HG02981 (cell line): ENCODE results near the gene SEMA3F.

Source experiments
- ATAC-seq: cut with Tn5 transposase; IDR thresholded peaks from one replicate; pipeline ENCODE4 v1.9.1; 2021; ENCODE audit warnings: mild to moderate bottlenecking, moderate library complexity; ENCODE audit not compliant: unreplicated experiment

The SEMA3F gene

DNA sequence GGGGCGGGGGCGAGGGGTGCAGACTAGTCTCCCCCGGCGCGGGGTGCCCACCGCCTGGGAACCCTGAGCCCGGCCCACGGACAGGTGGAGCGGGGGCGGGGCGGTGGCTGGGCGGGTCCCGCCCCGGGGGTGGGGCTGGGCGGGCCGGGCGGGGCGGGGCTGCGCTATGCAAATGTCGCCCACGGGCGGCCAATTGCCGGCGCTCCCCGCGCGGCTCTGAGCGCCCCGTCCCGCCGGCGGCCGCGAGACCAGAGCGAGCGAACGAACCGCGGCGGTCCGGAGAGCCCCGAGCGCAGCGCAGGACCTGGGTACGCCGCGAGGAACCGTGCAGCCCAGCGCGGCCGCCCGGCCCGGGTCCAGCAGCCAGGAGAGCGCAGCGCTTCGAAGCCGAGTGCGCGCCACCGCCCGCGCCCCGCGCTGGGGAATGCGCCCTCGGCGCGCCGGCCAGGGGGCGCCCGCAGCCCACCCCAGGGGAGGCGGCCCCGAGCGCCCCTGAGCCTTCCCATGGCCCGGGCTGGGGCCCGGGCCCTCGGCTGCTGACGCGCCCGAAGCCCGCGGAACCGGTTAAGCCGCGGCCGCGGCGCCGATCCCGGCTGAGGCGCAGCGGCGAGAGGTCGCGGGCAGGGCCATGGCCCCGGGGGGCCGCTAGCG is at the start of gene SEMA3F:
Gene SEMA3F, plus strand, starts transcription at position 485 of the 651 bp plus-strand sequence. CDS start 4,299 bp downstream, outside the sequence.
- peak; percentile 75 for ATAC-seq

DNA sequence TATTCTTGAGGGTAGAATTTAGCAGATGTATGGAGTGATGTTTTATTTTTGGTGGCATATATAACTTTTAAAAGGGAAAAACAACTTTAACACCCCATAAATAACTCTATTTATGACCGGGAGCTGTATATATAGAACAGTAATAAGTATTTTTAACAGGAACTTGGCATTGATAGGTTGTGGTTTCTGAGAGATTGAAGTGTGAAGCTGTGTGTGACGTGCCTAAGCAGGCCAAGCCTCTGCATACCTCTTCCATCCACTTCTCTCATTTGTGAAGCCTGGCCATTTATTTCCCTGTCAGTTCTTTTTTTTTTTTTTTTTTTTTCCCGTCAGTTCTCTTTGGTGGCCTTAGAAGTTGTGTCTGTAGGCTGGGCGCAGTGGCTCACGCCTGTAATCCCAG is 43.4 kb upstream of the SEMA3F start:
- ATAC-seq = no peak

GRCh38 chr3:50112462-50112861 is 42.7 kb upstream of the SEMA3F start:
- no peak for ATAC-seq

DNA sequence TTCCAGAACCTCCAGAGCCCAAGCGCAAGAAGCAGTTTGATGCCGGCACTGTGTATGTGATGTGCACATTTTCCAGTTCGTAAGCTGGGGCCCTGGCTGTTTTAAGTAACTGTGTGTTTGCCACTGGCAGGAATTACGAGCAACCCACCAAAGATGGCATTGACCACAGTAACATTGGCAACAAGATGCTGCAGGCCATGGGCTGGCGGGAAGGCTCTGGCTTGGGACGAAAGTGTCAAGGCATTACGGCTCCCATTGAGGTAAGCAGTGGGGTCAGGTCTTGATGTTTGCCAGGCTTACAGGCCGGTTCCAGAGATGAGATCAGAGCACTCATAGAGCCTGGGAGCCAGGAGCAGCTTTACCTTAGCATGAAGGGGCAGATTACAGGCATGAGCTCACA is 38.0 kb upstream of the SEMA3F start:
- ATAC-seq = no peak

GRCh38 chr3:50118237-50118636 is 36.9 kb upstream of the SEMA3F start:
- ATAC-seq = no peak

GRCh38 chr3:50119786-50120185 is 35.3 kb upstream of the SEMA3F start:
- no peak for ATAC-seq

- ATAC-seq = no peak
Observed at GRCh38 chr3:50120364-50121071, 34.6 kb upstream of the SEMA3F start.

DNA sequence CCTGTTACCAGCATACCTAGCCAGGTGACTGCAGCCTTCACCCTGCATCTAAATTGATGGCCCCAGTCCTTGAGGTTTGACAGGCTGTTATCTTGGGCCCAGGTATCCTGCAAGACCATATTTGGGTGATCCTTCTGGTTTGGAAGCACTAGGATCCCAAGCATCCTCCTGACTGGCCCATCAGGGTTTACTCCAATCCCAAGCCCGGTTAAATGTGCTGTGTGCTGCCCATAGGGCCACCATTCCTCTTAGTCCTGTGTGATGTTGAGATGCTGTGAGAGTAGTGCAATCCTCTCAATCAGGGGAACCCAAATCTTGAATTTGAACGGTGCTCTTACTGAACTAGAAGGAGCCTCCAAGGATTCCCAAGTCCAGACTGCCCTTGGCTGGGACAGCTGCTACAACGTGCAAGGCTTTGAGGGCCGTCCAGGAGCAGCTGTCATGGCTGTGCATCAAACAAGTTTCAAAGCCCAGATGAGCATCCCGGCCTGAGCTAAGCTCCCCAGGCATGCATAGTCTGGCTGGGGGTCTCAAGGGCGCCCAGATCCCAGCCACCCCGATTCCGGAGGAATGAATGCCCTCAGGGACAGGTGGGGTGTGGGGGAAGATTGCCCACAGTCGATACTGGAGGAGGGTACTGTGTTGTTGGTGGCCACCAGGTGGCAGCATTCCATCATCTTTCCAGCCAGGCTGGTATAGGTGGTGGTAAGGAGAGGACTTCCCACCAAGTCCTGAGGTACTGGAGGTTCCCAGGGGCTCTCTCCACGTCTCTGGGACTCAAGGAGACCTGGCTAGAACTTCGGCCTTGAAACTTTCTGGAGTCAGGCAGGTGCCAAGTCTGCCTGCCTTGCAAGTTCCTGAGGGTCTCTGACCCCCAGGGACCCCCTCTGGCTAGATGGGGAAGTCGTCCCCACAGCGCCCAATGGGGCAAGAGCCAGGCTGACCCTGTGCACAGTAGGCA is 33.8 kb upstream of the SEMA3F start:
- peak; percentile 56 for ATAC-seq

DNA sequence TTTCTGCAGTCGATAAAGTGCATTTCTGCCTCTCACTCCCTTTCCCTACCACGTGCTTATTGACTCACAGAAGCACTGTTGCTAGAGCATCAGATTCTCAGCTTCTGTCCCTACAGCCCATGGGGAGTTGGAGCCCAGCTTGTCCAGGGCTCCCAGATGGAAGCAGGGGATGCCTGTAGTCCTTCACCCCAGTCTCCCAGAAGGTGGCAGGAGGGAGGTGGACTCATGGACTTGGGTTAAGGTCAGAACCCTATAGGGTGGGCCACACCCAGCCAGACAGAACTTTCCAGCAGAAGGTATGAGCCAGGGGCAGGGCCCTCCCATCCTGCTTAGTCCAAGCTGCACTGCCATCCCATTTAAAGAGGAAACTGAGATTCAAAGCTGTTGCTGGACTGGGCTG is 33.1 kb upstream of the SEMA3F start:
- no peak for ATAC-seq

DNA sequence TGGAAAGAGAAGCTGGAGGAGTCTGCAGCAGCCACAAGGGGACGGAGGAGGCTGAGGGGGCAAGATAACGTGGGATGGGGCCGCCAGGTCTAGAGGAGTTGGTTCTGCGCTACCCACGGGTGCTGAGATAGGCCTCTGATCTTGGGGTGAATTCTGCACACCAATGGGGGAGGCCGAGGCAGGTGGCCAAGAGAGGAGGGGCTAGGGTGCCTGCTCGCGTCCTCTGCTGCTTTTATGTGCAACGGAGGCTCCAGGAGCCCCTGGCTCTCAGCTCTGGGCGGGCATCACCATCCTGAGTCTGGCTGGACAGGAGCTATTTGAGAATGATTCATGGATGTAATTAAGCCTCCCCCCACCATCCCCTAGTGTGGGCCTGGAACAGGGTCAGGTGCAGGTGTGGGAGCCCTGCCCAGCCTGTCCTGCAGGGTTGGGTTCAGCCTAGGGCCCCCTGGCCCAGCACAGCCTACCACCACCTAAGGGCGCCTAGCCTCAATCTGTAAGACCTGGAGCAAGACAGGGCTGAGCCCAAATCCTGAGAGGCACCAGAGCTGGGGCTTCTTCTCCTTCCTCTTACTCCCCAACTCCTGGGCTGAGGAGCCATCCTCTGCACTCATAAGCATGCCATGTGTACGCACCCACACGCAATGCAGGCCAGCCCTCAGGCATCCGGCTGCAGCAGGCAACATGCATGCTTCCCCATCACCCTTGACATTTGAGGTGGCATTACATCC is 32.3 kb upstream of the SEMA3F start:
- ATAC-seq = no peak

- ATAC-seq = no peak
Observed at GRCh38 chr3:50123394-50124051, 31.6 kb upstream of the SEMA3F start.

- ATAC-seq = no peak
Observed at GRCh38 chr3:50124052-50124799, 30.9 kb upstream of the SEMA3F start.

GRCh38 chr3:50124800-50125178 is 30.3 kb upstream of the SEMA3F start:
- ATAC-seq = no peak

DNA sequence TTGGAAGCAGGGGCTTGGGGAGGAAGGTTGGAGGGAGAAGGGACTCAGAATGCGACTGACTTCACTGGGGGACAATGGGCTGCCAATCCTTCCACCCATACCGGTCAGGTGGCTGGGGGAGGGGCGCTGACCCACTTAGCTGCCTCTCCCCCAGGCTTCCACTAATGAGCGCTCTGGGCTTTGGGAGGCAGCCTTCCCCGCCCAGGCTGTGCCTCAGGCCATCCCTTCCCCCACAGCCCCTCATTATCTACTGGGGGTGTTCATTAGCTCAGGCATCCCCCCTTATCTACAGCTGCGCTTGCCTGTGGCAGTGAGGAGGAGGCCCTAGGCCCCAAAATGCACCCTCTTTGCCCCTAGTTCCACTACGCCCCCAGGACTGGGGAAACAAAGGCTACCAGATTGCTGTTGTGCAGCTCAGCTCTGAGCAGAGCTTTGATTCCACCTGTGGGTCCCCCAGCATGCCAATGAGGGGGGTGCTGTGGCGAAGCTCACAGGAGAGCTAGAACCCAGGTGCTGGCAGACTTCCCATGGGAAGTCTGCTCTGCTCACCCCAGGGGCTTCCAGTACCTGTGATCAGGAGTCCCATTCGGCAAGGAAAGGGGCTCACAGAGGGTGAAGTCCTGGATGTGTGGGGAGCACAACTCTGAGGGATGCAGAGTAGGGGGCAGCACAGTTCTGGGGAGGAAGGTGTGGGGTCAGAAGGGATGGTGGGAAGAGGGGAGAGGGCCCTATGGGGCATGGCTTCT is 29.4 kb upstream of the SEMA3F start:
- ATAC-seq = no peak

GRCh38 chr3:50126287-50127211 is 28.6 kb upstream of the SEMA3F start:
- ATAC-seq = no peak

- ATAC-seq = no peak
Observed at GRCh38 chr3:50127251-50127691, 27.9 kb upstream of the SEMA3F start.

GRCh38 chr3:50128001-50128400 is 27.1 kb upstream of the SEMA3F start:
- ATAC-seq = no peak

GRCh38 chr3:50130436-50130835 is 24.7 kb upstream of the SEMA3F start:
- ATAC-seq = no peak
